ENCODE data around the gene NRP2.

NRP2 gene, protein sequence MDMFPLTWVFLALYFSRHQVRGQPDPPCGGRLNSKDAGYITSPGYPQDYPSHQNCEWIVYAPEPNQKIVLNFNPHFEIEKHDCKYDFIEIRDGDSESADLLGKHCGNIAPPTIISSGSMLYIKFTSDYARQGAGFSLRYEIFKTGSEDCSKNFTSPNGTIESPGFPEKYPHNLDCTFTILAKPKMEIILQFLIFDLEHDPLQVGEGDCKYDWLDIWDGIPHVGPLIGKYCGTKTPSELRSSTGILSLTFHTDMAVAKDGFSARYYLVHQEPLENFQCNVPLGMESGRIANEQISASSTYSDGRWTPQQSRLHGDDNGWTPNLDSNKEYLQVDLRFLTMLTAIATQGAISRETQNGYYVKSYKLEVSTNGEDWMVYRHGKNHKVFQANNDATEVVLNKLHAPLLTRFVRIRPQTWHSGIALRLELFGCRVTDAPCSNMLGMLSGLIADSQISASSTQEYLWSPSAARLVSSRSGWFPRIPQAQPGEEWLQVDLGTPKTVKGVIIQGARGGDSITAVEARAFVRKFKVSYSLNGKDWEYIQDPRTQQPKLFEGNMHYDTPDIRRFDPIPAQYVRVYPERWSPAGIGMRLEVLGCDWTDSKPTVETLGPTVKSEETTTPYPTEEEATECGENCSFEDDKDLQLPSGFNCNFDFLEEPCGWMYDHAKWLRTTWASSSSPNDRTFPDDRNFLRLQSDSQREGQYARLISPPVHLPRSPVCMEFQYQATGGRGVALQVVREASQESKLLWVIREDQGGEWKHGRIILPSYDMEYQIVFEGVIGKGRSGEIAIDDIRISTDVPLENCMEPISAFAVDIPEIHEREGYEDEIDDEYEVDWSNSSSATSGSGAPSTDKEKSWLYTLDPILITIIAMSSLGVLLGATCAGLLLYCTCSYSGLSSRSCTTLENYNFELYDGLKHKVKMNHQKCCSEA

DNA sequence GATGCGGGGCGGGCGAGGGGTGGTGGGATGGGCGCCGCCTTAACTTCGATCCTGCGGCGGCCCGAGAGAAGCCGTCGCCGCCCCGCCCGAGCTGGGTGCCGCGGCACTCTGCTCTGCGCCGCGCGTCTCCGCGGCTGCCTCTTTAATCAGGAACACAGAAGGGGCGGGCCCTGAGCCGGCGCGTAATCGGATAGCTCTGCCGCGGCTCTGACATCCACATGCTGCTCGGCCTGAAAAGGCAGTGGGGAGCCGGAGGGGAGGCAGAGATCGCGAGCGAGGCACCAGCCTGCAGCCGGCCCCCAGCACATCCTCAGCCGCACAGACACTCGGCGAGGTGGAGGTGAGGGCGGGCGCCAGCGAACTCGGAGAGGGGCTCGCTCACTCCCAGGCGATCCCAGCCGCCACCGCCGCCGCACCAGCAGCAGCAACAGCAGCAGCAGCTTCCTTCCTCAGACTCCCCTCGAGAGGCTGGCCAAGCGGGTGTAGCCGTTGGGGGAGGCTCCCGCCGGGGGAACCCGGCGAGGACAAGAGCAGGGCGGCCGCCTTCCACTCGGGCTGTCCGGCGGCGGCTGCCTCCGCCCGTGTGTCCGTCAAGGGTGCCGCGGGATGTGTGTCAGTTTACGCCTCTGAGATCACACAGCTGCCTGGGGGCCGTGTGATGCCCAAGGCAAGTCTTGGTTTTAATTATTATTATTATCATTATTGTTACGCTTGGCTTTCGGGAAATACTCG is at the start of gene NRP2:
Gene NRP2, plus strand, starts transcription at position 263 of the 732 bp plus-strand sequence. CDS start 790 bp downstream, outside the sequence.
- peak within 1 kb of the TSS; percentile 54 for H3K4me3 ChIP-seq (ENCODE audit: low read depth, low read length)
- no peak for TF ChIP-seq CTCF (IDR thresholded peaks at IDR 0.05; ENCODE audit: borderline replicate concordance, insufficient read depth, low read depth, low read length)

- no peak for TF ChIP-seq CTCF (IDR thresholded peaks at IDR 0.05; ENCODE audit: borderline replicate concordance, insufficient read depth, low read depth, low read length)
- no peak overlapping the region for H3K4me3 ChIP-seq (ENCODE audit: low read depth, low read length)
These were observed 48.3 kb upstream of the NRP2 start for GRCh38 chr2:205633994-205634393.

DNA sequence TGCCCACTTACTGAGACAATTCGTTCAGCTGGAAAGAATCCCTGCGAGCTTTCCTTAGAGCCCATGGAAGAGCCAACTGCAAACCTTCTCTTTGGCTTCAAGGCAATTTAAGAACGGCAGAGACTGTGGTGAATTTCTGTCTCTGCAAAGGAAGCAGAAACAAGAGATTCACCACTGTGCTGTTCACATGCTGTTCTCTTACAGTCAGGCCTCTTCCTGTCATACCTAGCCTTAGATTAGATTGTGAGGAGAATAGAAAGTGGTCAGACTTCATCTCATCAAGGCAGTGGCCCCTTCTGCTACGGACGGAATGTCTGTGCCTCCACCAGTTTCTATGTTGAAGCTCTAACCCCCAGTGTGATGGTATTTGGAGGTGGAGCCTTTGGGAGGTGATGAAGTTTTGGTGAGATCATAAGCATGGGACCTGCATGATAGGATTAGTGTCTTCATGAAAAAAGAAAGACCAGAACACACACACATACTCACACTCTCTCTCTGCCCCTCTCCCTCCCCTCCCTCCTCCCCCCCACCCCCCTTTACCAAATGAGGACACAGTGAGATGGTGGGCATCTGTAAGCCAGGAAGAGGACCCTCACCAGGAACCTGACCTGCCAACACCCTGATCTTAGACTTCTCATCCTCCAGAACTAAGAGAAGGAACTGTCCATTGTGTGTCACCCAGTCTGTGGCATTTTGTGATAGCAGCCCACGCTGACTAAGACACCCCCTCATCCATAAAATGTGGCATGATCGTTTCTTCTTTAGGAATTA is 45.6 kb upstream of the NRP2 start:
- H3K4me3 ChIP-seq (ENCODE audit: low read depth, low read length) = no peak overlapping the region
- no peak for TF ChIP-seq CTCF (IDR thresholded peaks at IDR 0.05; ENCODE audit: borderline replicate concordance, insufficient read depth, low read depth, low read length)

- H3K4me3 ChIP-seq (ENCODE audit: low read depth, low read length) = no peak overlapping the region
- no peak for TF ChIP-seq CTCF (IDR thresholded peaks at IDR 0.05; ENCODE audit: borderline replicate concordance, insufficient read depth, low read depth, low read length)
These were observed 45.0 kb upstream of the NRP2 start for GRCh38 chr2:205637320-205637602.

DNA sequence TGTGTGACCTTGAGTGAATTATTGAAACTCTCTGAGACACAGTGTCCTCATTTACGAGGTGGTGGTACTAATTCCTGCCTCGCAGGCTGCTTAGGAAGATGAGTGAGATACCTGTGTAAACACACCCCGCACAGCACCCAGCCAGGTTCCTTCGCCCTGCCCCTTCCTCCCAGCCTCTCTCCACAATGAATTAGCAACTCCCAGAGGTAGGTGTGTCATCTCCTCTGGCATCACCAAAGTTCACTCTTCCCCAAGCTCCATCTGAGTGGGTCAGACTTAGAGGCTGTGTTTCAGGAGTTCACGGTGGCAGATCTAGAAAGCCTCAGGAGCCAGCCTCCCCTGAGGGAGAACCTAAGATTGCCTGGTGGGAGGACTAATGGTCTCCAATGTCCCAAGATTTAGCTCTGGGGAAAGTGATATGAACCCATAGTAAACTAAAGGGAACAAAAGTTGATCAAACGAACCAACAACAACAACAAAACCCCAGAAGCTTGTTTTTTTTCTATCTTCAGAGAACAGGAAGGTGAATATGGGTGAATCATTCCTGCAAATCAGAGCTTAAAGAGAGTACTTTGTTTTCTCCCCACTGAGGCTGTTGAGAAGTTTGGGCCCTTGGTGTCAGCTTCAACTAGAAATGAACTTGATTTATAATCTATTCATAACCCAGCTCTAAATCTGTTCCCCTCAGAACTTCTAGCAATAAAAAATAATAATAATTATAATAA is 44.4 kb upstream of the NRP2 start:
- TF ChIP-seq CTCF (IDR thresholded peaks at IDR 0.05; ENCODE audit: borderline replicate concordance, insufficient read depth, low read depth, low read length) = no peak
- no peak overlapping the region for H3K4me3 ChIP-seq (ENCODE audit: low read depth, low read length)

GRCh38 chr2:205640716-205641115 is 41.6 kb upstream of the NRP2 start:
- no peak overlapping the region for H3K4me3 ChIP-seq (ENCODE audit: low read depth, low read length)
- TF ChIP-seq CTCF (IDR thresholded peaks at IDR 0.05; ENCODE audit: borderline replicate concordance, insufficient read depth, low read depth, low read length) = no peak
